NCI-H460 (cell line): ENCODE results near the gene PSG7. TPM values are rescaled to one million over a fixed set of nuclear protein-coding genes. Genes with fewer than 3 reads are reported as not detected.

Experiments
- total RNA-seq: library from RNA; depleted of rRNA; stranded (reverse); fragments of >200 nt; shearing (Covaris generic); gene quantifications from 2 replicates; pipeline ENCODE4 v1.2.3, GENCODE V29; 2014; rRNA removed

The PSG7 gene
- total RNA-seq, 1 experiment from 2014 or later: not detected

Other genes with a start within 250 kb of the PSG7 start
- gene PSG3, start 196.7 kb downstream of the PSG7 start, total RNA-seq: not detected in 2 replicates
- not detected in 2 replicates for gene PSG8, start 171.5 kb downstream of the PSG7 start, total RNA-seq
- not detected in 2 replicates for gene PSG1, start 57.5 kb downstream of the PSG7 start, total RNA-seq
- not detected in 2 replicates for gene PSG6, start 19.3 kb downstream of the PSG7 start, total RNA-seq
- gene PSG11, start 89.3 kb upstream of the PSG7 start, total RNA-seq: not detected in 2 replicates
- gene PSG2, start 145.5 kb upstream of the PSG7 start, total RNA-seq: not detected in 2 replicates
- not detected in 2 replicates for gene PSG5, start 249.3 kb upstream of the PSG7 start, total RNA-seq